ENCODE measurements around the gene MAP2K6.
A peak's percentile ranks its signal among the peaks of the same experiment; 100 is the strongest.

Gene MAP2K6

GRCh38 chr17:69499318-69499717 is 84.8 kb downstream of the MAP2K6 start:
- Histone ChIP-seq H3K4me3 (replicated peaks; ENCODE audit: low read depth, low read length) (no peak overlapping the region), H3K36me3 (ENCODE audit: control insufficient read depth, insufficient read depth, low read length) (no peaks in the 10 kb centered on the region), H3K27me3 (replicated peaks; ENCODE audit: control insufficient read depth, insufficient read depth, low read length) (no peaks in the 10 kb centered on the region)
- DNase-seq (ENCODE audit: extremely low read depth, insufficient read length), result no peak
- TF ChIP-seq CTCF (IDR thresholded peaks at IDR 0.05; ENCODE audit: insufficient read depth, low read length, poor library complexity, severe bottlenecking), result no peak

- no peaks in the 10 kb centered on the region for H3K36me3 ChIP-seq (ENCODE audit: control insufficient read depth, insufficient read depth, low read length)
- DNase-seq (ENCODE audit: extremely low read depth, insufficient read length), result no peak
- no peaks in the 10 kb centered on the region for H3K27me3 ChIP-seq (replicated peaks; ENCODE audit: control insufficient read depth, insufficient read depth, low read length)
- no peak overlapping the region for H3K4me3 ChIP-seq (replicated peaks; ENCODE audit: low read depth, low read length)
- TF ChIP-seq CTCF (IDR thresholded peaks at IDR 0.05; ENCODE audit: insufficient read depth, low read length, poor library complexity, severe bottlenecking), result no peak
Measured at GRCh38 chr17:69500911-69501429, 86.5 kb downstream of the MAP2K6 start.

- DNase-seq (ENCODE audit: extremely low read depth, insufficient read length), result no peak
- Histone ChIP-seq H3K27me3 (replicated peaks; ENCODE audit: control insufficient read depth, insufficient read depth, low read length) (no peaks in the 10 kb centered on the region), H3K4me3 (replicated peaks; ENCODE audit: low read depth, low read length) (no peak overlapping the region), H3K36me3 (ENCODE audit: control insufficient read depth, insufficient read depth, low read length) (no peaks in the 10 kb centered on the region)
- no peak for TF ChIP-seq CTCF (IDR thresholded peaks at IDR 0.05; ENCODE audit: insufficient read depth, low read length, poor library complexity, severe bottlenecking)
Measured at GRCh38 chr17:69501591-69502468, 87.3 kb downstream of the MAP2K6 start.

GRCh38 chr17:69503711-69504110 is 89.2 kb downstream of the MAP2K6 start:
- Histone ChIP-seq H3K4me3 (replicated peaks; ENCODE audit: low read depth, low read length) (no peak overlapping the region), H3K27me3 (replicated peaks; ENCODE audit: control insufficient read depth, insufficient read depth, low read length) (no peaks in the 10 kb centered on the region), H3K36me3 (ENCODE audit: control insufficient read depth, insufficient read depth, low read length) (no peaks in the 10 kb centered on the region)
- DNase-seq (ENCODE audit: extremely low read depth, insufficient read length), result peak; percentile 68
- TF ChIP-seq CTCF (IDR thresholded peaks at IDR 0.05; ENCODE audit: insufficient read depth, low read length, poor library complexity, severe bottlenecking), result no peak

- Histone ChIP-seq H3K4me3 (replicated peaks; ENCODE audit: low read depth, low read length) (no peak overlapping the region), H3K36me3 (ENCODE audit: control insufficient read depth, insufficient read depth, low read length) (no peaks in the 10 kb centered on the region), H3K27me3 (replicated peaks; ENCODE audit: control insufficient read depth, insufficient read depth, low read length) (no peaks in the 10 kb centered on the region)
- DNase-seq (ENCODE audit: extremely low read depth, insufficient read length), result no peak
- no peak for TF ChIP-seq CTCF (IDR thresholded peaks at IDR 0.05; ENCODE audit: insufficient read depth, low read length, poor library complexity, severe bottlenecking)
Measured at GRCh38 chr17:69505740-69506139, 91.2 kb downstream of the MAP2K6 start.

Data from GM06990 (cell line).